NCI-H82 (cell line): ENCODE measurements around the gene HTRA1.

Source experiments
- DNase-seq: peaks from one replicate; lab custom pipeline; 2025; lab: John Stamatoyannopoulos, UW

The HTRA1 gene

GRCh38 chr10:122455376-122456079, 5.8 kb upstream of the HTRA1 start:
- DNase-seq, result peak; percentile 64

DNA sequence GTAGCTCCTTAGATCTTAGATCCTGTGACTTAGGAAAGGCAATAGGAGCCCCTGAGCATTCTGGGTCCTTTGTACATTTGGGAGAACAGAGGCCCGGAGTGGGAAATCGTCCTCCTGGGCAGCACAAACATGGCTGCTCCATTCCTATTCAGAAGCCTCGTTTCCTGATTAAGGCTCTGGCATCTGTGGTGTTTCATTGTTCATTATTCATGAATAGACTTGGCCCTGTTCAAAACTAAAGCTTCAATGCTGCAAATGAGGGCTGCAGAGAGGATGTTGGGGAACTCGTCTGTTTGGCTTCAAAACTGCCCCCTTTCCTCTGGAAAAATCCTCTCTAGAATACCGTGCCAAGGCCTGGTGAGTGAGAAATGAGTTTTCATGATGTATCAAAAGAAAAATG, 3.4 kb upstream of the HTRA1 start:
- DNase-seq, result no peak

DNA sequence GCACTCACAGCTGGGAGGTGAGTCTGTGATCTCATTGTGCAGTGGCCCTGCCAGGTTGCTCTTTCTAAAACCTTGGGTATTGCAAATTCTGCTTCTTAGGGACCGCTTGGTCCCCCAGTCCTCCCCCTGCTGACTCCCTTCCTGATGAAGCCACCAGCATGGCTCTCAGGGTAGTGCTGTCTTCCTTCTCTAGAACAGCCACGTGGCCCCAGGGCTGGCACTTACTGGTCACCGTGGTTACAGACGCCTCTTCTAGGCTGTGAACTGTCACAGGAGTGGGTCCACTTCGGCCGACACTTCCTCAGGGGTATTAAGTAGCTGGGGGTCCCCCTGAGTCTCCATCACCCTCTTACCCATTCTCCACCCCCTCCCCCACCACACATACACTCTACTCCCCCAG, 2.7 kb upstream of the HTRA1 start:
- DNase-seq, result no peak

- no peak for DNase-seq
Observed at GRCh38 chr10:122459561-122460273, 1.6 kb upstream of the HTRA1 start.

- no peak for DNase-seq
Observed at GRCh38 chr10:122460891-122461293, 461 bp upstream of the HTRA1 start.

GRCh38 chr10:122461729-122462532, 578 bp downstream of the HTRA1 start:
- no peak for DNase-seq

DNA sequence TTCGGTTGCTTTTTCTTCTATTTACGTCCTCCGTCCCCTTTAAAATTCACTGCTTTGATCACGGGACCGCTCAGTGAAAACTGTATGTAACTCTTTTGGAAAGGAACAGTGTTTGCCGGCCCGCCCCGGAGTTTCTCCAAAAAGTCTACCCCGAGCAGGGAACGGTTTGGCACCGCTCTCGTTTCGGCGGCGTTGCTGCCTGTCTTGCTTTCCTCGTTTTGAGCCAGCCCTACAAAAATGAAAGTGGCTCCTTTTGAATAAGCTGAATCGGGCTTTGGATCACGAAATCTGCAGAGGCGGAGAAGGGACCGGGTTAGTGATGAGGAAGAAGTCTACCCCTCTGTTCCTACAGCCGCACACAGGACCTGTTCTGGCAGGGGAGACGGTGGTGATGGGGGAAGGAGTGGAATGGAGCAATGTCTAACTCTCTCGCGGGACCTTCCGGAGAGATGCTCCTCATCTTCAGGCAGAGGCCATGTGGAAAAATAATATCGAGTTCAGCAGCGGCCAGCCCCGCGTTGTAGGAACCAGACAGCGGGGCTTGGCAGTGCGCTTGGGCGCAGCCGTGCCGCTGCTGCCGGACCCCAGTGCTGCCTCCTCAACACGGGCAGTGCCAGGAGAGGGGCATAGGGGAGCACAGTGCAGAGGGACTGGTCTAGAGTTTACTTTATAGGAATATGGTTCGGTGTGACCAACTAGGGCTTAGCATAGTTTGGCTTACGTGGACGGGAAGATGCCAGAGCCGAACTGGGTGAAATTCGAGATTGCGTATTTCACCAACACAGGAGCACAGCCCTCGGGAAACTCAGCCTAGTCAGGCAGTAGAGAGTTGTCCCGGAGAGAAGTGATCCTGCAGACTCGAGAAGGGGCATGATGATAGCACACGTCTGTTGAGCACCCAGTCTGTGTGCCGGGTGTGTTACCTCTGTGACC, 1.4 kb downstream of the HTRA1 start:
- no peak for DNase-seq

- no peak for DNase-seq
Observed at GRCh38 chr10:122463466-122464249, 2.3 kb downstream of the HTRA1 start.

GRCh38 chr10:122464250-122464510, 2.8 kb downstream of the HTRA1 start:
- no peak for DNase-seq

DNA sequence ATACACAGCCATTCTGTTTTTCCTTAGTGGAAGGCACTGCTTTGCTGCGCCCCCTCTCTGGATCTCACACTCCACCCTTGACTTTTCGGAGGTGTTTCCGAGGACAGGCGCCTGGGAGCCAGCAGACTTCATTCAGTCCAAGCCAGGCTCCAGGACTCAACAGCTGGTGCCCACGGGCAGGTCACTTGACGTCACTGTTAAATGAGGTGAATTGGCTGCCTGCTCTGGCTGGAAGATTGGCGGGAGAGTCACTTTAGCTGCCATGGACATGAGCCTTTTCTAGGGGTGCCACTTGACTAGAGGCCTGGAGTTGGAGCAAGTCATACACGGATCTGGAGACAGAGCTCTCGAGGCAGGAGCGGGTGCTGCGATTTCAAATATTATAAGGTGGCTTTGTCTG, 3.2 kb downstream of the HTRA1 start:
- no peak for DNase-seq

DNA sequence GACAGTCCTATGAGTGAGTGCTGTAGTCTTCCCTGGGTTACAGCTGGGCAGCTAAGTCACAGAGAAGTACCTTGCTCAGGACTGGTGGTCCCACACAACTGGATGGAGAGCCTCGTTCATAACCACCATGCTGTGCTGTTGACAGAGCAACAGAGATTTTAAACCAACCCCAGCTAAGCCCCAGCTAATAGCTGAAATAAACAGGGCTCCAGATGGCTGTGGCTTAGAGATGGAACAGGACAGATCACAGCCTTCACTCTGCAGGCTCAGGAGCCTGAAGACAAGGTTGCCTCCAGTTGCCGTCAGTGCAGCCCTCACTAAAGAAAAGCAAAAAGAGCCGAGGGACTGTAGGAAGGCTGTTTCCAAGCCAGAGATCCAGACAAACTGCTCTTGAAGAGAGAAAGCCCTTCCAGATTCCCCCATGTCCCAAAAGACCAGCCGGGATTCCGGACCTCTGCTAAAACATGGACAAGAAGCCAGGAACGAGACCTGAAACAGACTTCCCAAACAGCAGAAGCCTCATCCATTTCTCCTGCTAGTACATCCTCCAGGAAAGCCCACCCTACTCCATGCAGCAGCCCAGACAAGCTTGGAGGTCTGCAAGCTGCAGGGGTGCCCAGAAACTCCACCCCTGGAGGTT, 4.2 kb downstream of the HTRA1 start:
- DNase-seq, result peak; percentile 93

DNA sequence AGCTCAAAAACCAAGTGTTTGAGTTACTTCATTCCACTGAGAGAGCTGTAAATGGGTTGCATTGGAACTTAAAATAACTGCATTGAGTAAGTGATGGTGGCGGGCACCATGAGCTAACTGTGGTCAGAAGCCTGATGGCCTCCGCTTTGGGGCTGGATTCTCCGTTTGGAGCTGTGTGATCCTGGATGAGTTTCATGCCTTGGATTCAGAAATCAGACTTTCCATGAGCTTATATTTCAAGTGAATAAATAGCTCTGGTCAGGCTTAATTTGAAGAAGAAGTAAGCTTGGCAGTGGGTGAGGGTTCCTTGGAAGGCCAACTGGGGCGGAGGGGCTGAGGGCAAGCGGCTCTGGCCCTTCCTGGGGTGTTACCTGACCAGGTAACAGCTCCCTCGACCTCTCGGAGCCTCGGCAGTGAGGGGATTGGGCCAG, 5.6 kb downstream of the HTRA1 start:
- no peak for DNase-seq

DNA sequence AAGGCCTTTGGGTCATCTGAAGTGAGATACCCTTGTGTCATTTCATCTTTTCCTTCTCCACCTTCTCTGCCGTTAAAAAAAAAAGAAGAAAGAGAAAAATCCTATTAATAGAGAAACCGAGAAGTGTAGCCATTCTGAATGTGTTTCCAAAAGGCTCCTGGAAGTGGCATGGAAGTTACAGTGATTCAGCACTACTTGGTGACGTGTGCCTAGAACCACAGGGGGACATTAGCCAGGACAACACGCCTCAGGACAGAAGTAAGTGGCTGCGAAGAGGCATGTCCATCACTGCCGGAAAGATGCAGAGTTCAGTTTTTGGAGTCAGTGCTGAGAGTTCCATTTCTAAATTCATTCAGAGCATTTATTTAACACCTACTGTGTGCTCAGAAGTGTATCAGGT, 6.3 kb downstream of the HTRA1 start:
- DNase-seq, result no peak

DNA sequence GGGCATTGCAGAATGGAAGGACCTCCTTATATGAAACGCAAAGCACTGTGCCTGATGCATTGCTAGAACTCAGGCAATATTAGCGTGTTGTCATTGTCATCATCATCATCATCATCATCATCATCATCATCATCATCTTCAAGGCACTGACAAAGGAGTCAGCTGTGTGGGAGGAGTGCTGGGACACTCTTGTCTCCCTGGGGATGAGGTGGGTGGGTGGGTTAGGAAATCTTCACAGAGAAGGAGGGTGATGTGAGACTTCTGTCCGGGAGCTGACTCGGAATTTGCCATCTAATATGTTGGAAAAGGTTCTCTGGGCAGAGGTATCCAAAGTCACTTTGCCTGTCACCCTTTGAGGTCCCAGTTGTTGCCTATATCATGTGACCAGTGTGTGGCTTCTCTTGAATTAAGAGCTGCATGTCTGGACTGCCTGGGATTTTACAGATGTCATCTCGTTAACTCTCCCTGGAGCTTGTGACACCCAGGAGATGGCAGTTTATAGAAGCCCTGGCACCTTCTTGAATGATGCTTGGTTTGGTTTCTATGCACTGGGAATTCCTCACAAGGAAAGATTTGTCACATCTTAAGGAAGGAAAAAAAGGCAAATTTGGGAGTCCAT, 7.1 kb downstream of the HTRA1 start:
- DNase-seq, result peak; percentile 46

DNA sequence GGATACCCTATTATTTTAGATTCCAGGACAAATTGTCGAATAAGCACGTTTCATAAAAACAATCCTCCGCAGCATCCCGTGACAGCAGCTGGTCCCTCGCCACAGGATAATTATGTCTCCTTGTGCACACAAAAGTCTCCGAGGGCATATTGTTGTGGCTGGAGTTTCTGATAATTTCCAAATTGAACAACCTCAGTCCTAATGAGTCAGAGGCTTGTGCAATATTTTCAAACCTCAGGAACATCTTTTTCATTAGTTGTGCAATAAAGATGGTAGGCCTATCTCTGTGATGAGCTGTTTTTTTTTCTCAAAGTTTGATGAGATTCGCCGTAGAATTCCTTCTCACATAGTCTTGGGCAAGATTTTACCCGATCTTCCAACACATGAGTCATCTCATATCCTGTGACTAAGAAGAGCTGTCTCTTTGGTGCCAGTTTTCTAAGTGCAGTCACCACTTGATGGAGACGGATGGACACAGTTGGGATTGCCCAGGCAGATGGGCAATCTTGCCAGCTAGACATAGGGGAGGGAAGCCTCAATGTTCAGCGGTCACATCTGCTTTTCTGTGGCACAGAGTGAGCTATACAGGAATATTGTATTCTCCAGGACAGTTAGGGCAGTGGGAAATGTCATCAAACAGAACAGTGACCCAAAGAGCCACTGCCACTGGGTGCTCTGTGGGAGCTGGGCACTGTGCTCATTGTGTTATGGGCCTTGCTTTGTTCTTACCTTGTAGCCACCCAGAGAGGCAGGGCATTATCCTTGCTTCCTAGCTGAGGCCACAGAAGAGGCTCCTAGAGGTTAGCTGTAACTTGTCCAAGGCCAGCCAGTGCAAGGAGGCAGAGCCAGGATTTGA, 7.8 kb downstream of the HTRA1 start:
- no peak for DNase-seq

- no peak for DNase-seq
Observed at GRCh38 chr10:122469848-122470247, 8.5 kb downstream of the HTRA1 start.

- DNase-seq, result no peak
Observed at GRCh38 chr10:122471531-122472177, 10.3 kb downstream of the HTRA1 start.

- DNase-seq, result no peak
Observed at GRCh38 chr10:122473116-122473515, 11.8 kb downstream of the HTRA1 start.
